Ascending aorta (tissue), 2 donors: ENCODE results near the gene CAMSAP1. TPM values are rescaled to one million over a fixed set of nuclear protein-coding genes. Genes with fewer than 3 reads are reported as not detected.

Experiments used
- DNase-seq, 2 donors: peaks; one replicate each; pipeline ENCODE4 v3.0.0-alpha.2; 2019; ENCODE audit warnings: low spot score in 2 of 2
- H3K27ac ChIP-seq, 2 donors: fragments of 200-600 bp; sonication (generic); one replicate each; pipeline ENCODE4 v1.5.1; 2016 to 2017; ENCODE audit warnings: mild to moderate bottlenecking in 1 of 2
- H3K27me3 ChIP-seq: fragments of 200-600 bp; sonication (generic); one replicate; pipeline ENCODE4 v1.5.1; 2017
- H3K36me3 ChIP-seq, 2 donors: fragments of 200-600 bp; sonication (generic); one replicate each; pipeline ENCODE4 v1.5.1; 2016
- H3K4me1 ChIP-seq, 2 donors: fragments of 200-600 bp; sonication (generic); one replicate each; pipeline ENCODE4 v1.5.1; 2016 to 2017; ENCODE audit warnings: mild to moderate bottlenecking in 1 of 2
- H3K4me3 ChIP-seq, 2 donors: fragments of 200-600 bp; sonication (generic); one replicate each; pipeline ENCODE4 v1.5.1; 2016 to 2017; ENCODE audit warnings: mild to moderate bottlenecking in 1 of 2
- H3K9me3 ChIP-seq, 2 donors: fragments of 200-600 bp; sonication (generic); one replicate each; pipeline ENCODE4 v1.5.1; 2016
- CTCF ChIP-seq, 3 experiments: fragments of 200-600 bp in 2 of 3; fragments of 450-650 bp in 1 of 3; sonication (generic) in 2 of 3; IDR thresholded peaks; one replicate each; pipeline ENCODE4 v1.5.1; 2016 to 2019; ENCODE audit warnings: antibody characterized with exemption in 3 of 3, mild to moderate bottlenecking in 1 of 3, moderate library complexity in 1 of 3
- intact Hi-C: fragments of 100-400 bp; cut with DNase I; formaldehyde crosslinking; loops from one replicate; pipeline ENCODE4 v1.15.1; 2023
- total RNA-seq: library from RNA; depleted of rRNA; stranded (reverse); fragments of >200 nt; gene quantifications from one replicate; pipeline ENCODE4 v1.1.0, GENCODE V29; 2016

The CAMSAP1 gene
- total RNA-seq, 1 donor from 2014 or later: 10.1 TPM

- no peak for TF ChIP-seq CTCF (IDR thresholded peaks at IDR 0.05)
- Histone ChIP-seq H3K4me1 (no peaks in the 10 kb centered on the region), H3K36me3 (no peaks in the 10 kb centered on the region), H3K27ac (no peak overlapping the region), H3K4me3 (no peak overlapping the region), H3K27me3 (no peaks in the 10 kb centered on the region), H3K9me3 (no peaks in the 10 kb centered on the region)
- intact Hi-C loops: loop anchor here (2.0 kb wide), 1 partner anchor 257 kb away; no protein-coding TSS in a partner anchor
- no peak for DNase-seq
Observed at GRCh38 chr9:135865531-135865930, 41.8 kb downstream of the CAMSAP1 start.

- TF ChIP-seq CTCF (IDR thresholded peaks at IDR 0.05): peak; percentile 66 to 80 (median 78)
- Histone ChIP-seq H3K9me3 (no peaks in the 10 kb centered on the region), H3K36me3 (no peaks in the 10 kb centered on the region), H3K27me3 (no peaks in the 10 kb centered on the region), H3K4me1 (no peaks in the 10 kb centered on the region), H3K27ac (no peak overlapping the region), H3K4me3 (no peak overlapping the region)
- intact Hi-C loops: loop anchor here (1.0 to 2.0 kb wide), 2 partner anchors 41 to 258 kb away; no protein-coding TSS in a partner anchor
- DNase-seq: no peak
Observed at GRCh38 chr9:135864447-135865049, 42.8 kb downstream of the CAMSAP1 start.

- intact Hi-C loops: no loop called here
Observed at GRCh38 chr9:135862809-135863208, 44.5 kb downstream of the CAMSAP1 start.

GRCh38 chr9:135858491-135859185 is 48.7 kb downstream of the CAMSAP1 start:
- Histone ChIP-seq H3K27ac (no peak overlapping the region), H3K4me3 (no peak overlapping the region), H3K36me3 (peaks cover 2 to 24% of the 10 kb centered on the region in 2 donors), H3K4me1 (no peaks in the 10 kb centered on the region), H3K27me3 (no peaks in the 10 kb centered on the region), H3K9me3 (no peaks in the 10 kb centered on the region)
- no peak for TF ChIP-seq CTCF (IDR thresholded peaks at IDR 0.05)
- intact Hi-C loops: no loop called here
- no peak for DNase-seq

More at GRCh38 chr9:135862809-135863208, 44.5 kb downstream of the CAMSAP1 start:
- Histone ChIP-seq H3K36me3 (peaks cover 0 to 3% of the 10 kb centered on the region in 2 donors), H3K27me3 (no peaks in the 10 kb centered on the region), H3K4me3 (no peak overlapping the region), H3K27ac (no peak overlapping the region), H3K9me3 (no peaks in the 10 kb centered on the region), H3K4me1 (no peaks in the 10 kb centered on the region)
- TF ChIP-seq CTCF (IDR thresholded peaks at IDR 0.05): no peak
- DNase-seq: no peak

- Histone ChIP-seq H3K4me1 (no peaks in the 10 kb centered on the region), H3K4me3 (no peak overlapping the region), H3K36me3 (peaks cover 7 to 30% of the 10 kb centered on the region in 2 donors), H3K27ac (no peak overlapping the region), H3K9me3 (no peaks in the 10 kb centered on the region), H3K27me3 (no peaks in the 10 kb centered on the region)
- no peak for TF ChIP-seq CTCF (IDR thresholded peaks at IDR 0.05)
- DNase-seq: no peak
- intact Hi-C loops: no loop called here
Observed at GRCh38 chr9:135857843-135858242, 49.5 kb downstream of the CAMSAP1 start.
